ENCODE measurements around the gene PPIP5K2. TPM values are rescaled to one million over a fixed set of nuclear protein-coding genes. Genes with fewer than 3 reads are reported as not detected.

Gene PPIP5K2
- polyA plus RNA-seq, 1 donor from 2014 or later: 153 TPM

DNA sequence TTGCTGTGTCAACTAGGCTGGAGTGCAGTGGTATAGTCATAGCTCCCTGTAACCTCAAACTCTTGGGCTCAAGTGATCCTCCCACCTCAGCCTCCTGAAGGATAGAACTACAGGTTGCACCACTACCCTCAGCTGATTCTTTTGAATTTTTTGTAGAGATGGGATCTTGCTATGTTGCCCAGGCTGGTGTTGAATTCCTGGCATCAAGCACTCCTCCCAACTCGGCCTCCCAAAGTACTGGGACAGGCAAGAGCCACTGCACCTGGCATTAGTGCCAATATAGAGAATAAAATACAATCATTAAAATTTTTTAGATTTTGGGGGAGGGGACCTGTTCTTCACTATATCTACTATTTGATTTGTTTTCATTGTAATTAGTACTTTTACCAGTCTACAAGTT, 15.4 kb downstream of the PPIP5K2 start:
- H3K9me2 ChIP-seq (ENCODE audit: insufficient read depth, low read length): no peaks in the 10 kb centered on the region
- TF ChIP-seq SMC3 (conservative IDR thresholded peaks at IDR 0.05; ENCODE audit: poor library complexity) (no peak), TAF1 (IDR thresholded peaks at IDR 0.05; ENCODE audit: low read depth) (no peak), EP300 (conservative IDR thresholded peaks at IDR 0.05; ENCODE audit: poor library complexity, severe bottlenecking) (no peak), MXI1 (conservative IDR thresholded peaks at IDR 0.05; ENCODE audit: poor library complexity, severe bottlenecking) (no peak), RAD21 (conservative IDR thresholded peaks at IDR 0.05) (no peak), POLR2AphosphoS5 (IDR thresholded peaks at IDR 0.05) (no peak), EZH2 (IDR thresholded peaks at IDR 0.05; ENCODE audit: borderline replicate concordance, insufficient read depth, low read length, poor library complexity, severe bottlenecking) (no peak)
- TF ChIP-seq, protein P1, sequence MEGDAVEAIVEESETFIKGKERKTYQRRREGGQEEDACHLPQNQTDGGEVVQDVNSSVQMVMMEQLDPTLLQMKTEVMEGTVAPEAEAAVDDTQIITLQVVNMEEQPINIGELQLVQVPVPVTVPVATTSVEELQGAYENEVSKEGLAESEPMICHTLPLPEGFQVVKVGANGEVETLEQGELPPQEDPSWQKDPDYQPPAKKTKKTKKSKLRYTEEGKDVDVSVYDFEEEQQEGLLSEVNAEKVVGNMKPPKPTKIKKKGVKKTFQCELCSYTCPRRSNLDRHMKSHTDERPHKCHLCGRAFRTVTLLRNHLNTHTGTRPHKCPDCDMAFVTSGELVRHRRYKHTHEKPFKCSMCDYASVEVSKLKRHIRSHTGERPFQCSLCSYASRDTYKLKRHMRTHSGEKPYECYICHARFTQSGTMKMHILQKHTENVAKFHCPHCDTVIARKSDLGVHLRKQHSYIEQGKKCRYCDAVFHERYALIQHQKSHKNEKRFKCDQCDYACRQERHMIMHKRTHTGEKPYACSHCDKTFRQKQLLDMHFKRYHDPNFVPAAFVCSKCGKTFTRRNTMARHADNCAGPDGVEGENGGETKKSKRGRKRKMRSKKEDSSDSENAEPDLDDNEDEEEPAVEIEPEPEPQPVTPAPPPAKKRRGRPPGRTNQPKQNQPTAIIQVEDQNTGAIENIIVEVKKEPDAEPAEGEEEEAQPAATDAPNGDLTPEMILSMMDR (IDR thresholded peaks at IDR 0.05; ENCODE audit: poor library complexity, severe bottlenecking): no peak
- TF ChIP-seq, protein P2, sequence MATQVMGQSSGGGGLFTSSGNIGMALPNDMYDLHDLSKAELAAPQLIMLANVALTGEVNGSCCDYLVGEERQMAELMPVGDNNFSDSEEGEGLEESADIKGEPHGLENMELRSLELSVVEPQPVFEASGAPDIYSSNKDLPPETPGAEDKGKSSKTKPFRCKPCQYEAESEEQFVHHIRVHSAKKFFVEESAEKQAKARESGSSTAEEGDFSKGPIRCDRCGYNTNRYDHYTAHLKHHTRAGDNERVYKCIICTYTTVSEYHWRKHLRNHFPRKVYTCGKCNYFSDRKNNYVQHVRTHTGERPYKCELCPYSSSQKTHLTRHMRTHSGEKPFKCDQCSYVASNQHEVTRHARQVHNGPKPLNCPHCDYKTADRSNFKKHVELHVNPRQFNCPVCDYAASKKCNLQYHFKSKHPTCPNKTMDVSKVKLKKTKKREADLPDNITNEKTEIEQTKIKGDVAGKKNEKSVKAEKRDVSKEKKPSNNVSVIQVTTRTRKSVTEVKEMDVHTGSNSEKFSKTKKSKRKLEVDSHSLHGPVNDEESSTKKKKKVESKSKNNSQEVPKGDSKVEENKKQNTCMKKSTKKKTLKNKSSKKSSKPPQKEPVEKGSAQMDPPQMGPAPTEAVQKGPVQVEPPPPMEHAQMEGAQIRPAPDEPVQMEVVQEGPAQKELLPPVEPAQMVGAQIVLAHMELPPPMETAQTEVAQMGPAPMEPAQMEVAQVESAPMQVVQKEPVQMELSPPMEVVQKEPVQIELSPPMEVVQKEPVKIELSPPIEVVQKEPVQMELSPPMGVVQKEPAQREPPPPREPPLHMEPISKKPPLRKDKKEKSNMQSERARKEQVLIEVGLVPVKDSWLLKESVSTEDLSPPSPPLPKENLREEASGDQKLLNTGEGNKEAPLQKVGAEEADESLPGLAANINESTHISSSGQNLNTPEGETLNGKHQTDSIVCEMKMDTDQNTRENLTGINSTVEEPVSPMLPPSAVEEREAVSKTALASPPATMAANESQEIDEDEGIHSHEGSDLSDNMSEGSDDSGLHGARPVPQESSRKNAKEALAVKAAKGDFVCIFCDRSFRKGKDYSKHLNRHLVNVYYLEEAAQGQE (IDR thresholded peaks at IDR 0.05; ENCODE audit: borderline replicate concordance): no peak
- H3K9me3 ChIP-seq (ENCODE audit: low read length): no peaks in the 10 kb centered on the region

DNA sequence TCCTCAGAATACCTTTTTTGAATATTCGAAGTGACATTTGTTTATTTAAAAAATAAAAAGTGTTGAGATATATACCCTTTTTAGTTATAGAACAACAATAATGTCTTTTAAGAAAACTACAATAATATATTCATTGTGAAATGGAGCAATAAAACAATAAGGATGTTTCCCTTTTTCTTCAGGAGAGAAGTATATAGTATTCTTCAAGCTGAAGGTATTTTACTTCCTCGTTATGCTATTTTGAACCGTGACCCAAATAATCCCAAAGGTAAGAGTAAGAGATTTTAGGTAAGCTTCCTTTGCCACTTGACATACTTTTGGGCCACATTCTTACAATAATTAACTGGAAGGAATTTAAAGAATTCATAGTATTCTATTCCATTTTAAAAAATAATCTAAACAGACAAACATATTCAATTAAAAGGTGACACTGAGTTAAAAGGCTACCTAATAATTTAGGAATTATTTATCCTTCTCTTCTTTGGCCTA, 18.1 kb downstream of the PPIP5K2 start:
- Histone ChIP-seq H3K36me3 (ENCODE audit: insufficient read depth, low read length) (no peaks in the 10 kb centered on the region), H3K27me3 (ENCODE audit: insufficient read depth, low read depth, low read length) (no peaks in the 10 kb centered on the region), H3K9me3 (ENCODE audit: low read length) (no peaks in the 10 kb centered on the region), H3F3A (ENCODE audit: insufficient read depth, low read length, poor library complexity, severe bottlenecking) (no peaks in the 10 kb centered on the region), H3K4me3 (ENCODE audit: low read length) (no peak overlapping the region), H3K79me2 (replicated peaks; ENCODE audit: insufficient read depth, low read length) (no peaks in the 10 kb centered on the region), H3K4me2 (ENCODE audit: low read length) (no peak overlapping the region), H3K9me2 (ENCODE audit: insufficient read depth, low read length) (no peaks in the 10 kb centered on the region), H3K27ac (ENCODE audit: low read length) (no peak overlapping the region), H2AFZ (ENCODE audit: low read depth, low read length) (no peak overlapping the region), H3K9ac (ENCODE audit: low read length) (no peak overlapping the region), H4K20me1 (ENCODE audit: insufficient read depth) (no peaks in the 10 kb centered on the region)
- TF ChIP-seq RAD21 (conservative IDR thresholded peaks at IDR 0.05): no peak
- no peak for TF ChIP-seq POLR2AphosphoS5 (IDR thresholded peaks at IDR 0.05)
- no peak for TF ChIP-seq SMC3 (conservative IDR thresholded peaks at IDR 0.05; ENCODE audit: poor library complexity)
- TF ChIP-seq EP300 (conservative IDR thresholded peaks at IDR 0.05; ENCODE audit: poor library complexity, severe bottlenecking): no peak
- TF ChIP-seq, protein P2 (IDR thresholded peaks at IDR 0.05; ENCODE audit: borderline replicate concordance): no peak
- no peak for TF ChIP-seq EZH2 (IDR thresholded peaks at IDR 0.05; ENCODE audit: borderline replicate concordance, insufficient read depth, low read length, poor library complexity, severe bottlenecking)
- TF ChIP-seq TAF1 (IDR thresholded peaks at IDR 0.05; ENCODE audit: low read depth): no peak
- TF ChIP-seq, protein P1 (IDR thresholded peaks at IDR 0.05; ENCODE audit: poor library complexity, severe bottlenecking): no peak
- no peak for TF ChIP-seq MXI1 (conservative IDR thresholded peaks at IDR 0.05; ENCODE audit: poor library complexity, severe bottlenecking)

More for the DNA sequence above, 15.4 kb downstream of the PPIP5K2 start:
- no peaks in the 10 kb centered on the region for H3K27me3 ChIP-seq (ENCODE audit: insufficient read depth, low read depth, low read length)
- H4K20me1 ChIP-seq (ENCODE audit: insufficient read depth): no peaks in the 10 kb centered on the region
- no peak overlapping the region for H3K27ac ChIP-seq (ENCODE audit: low read length)
- H3F3A ChIP-seq (ENCODE audit: insufficient read depth, low read length, poor library complexity, severe bottlenecking): no peaks in the 10 kb centered on the region
- H3K9ac ChIP-seq (ENCODE audit: low read length): no peak overlapping the region
- no peak overlapping the region for H2AFZ ChIP-seq (ENCODE audit: low read depth, low read length)
- H3K36me3 ChIP-seq (ENCODE audit: insufficient read depth, low read length): no peaks in the 10 kb centered on the region
- no peak overlapping the region for H3K4me3 ChIP-seq (ENCODE audit: low read length)
- H3K79me2 ChIP-seq (replicated peaks; ENCODE audit: insufficient read depth, low read length): peaks cover 8% of the 10 kb centered on the region
- no peak overlapping the region for H3K4me2 ChIP-seq (ENCODE audit: low read length)
